HCT116 (cell line): ENCODE measurements around the gene LRP2BP. TPM values are rescaled to one million over a fixed set of nuclear protein-coding genes. Genes with fewer than 3 reads are reported as not detected.

ENCODE experiments used
- ATAC-seq: fragments of 200-7000 bp; cut with Tn5 transposase; 2 replicates; pipeline ENCODE4 v1.9.1; 2020; ENCODE audit warnings: mild to moderate bottlenecking, moderate library complexity
- BruUV-seq: library from RNA; stranded (reverse); fragments of 400-500 nt; replicated peaks from 2 replicates; lab custom pipeline; 2021; lab: Mats Ljungman, UMichigan
- CTCF ChIA-PET: fragments of 300-600 bp; sonication (Branson Sonifier 250); formaldehyde crosslinking; loops from one replicate; lab custom pipeline; 2021; ENCODE audit warnings: antibody characterized with exemption; lab: Charles Lee
- POLR2A ChIA-PET: fragments of 300-600, 350-600 bp; sonication (Branson Sonifier 250); formaldehyde crosslinking; loops from one replicate; lab custom pipeline; 2021; ENCODE audit warnings: antibody characterized with exemption; lab: Charles Lee
- RAD21 ChIA-PET, 2 experiments: fragments of 300-600 bp; sonication (Branson Sonifier 250); formaldehyde crosslinking; loops; one replicate each; lab custom pipeline; 2023; ENCODE audit warnings: low total read pairs in 2 of 2; ENCODE audit not compliant: uncharacterized antibody in 2 of 2, unreplicated experiment in 2 of 2, low non-redundant PET in 1 of 2; lab: Charles Lee
- DNase-seq: peaks from one replicate; pipeline ENCODE4 v3.0.0-alpha.2; 2010; ENCODE audit warnings: low read depth, low spot score
- H2AFZ ChIP-seq: fragments of 200-600 bp; shearing (Covaris generic), sonication (generic); 2 replicates; pipeline ENCODE4 v1.6.1; 2017; ENCODE audit warnings: low read depth, mixed run types, mixed read lengths, antibody characterized with exemption, low read length; ENCODE audit not compliant: poor library complexity, severe bottlenecking
- H3K27ac ChIP-seq: 2 replicates; pipeline ENCODE4 v1.5.1; 2012; ENCODE audit warnings: low read depth, low read length
- H3K27me3 ChIP-seq: fragments of 200-600 bp; sonication (generic); 2 replicates; pipeline ENCODE4 v1.6.1; 2016; ENCODE audit warnings: mixed run types, low read length, mixed read lengths; ENCODE audit not compliant: insufficient read depth
- H3K36me3 ChIP-seq, 2 experiments: fragments of 200-500 bp in 1 of 2; fragments of 200-600 bp in 1 of 2; sonication (Bioruptor generic) in 1 of 2; sonication (generic) in 1 of 2; 2 replicates each; pipeline versions ENCODE4 v1.5.1 to v1.6.1; 2014 to 2016; ENCODE audit warnings: low read length in 2 of 2, inconsistent platforms in 1 of 2, mixed read lengths in 1 of 2, mixed run types in 1 of 2; ENCODE audit not compliant: insufficient read depth in 2 of 2, control insufficient read depth in 1 of 2
- H3K4me1 ChIP-seq, 2 experiments: fragments of 200-600 bp in 1 of 2; sonication (generic) in 1 of 2; 2 replicates each; pipeline versions ENCODE4 v1.5.1 to v1.6.1; 2012 to 2017; ENCODE audit warnings: low read length in 2 of 2, inconsistent platforms in 1 of 2, mild to moderate bottlenecking in 1 of 2, mixed read lengths in 1 of 2, mixed run types in 1 of 2, moderate library complexity in 1 of 2; ENCODE audit not compliant: insufficient read depth in 2 of 2, control insufficient read depth in 1 of 2
- H3K4me2 ChIP-seq: fragments of 200-600 bp; sonication (generic); 2 replicates; pipeline ENCODE4 v1.6.1; 2017; ENCODE audit warnings: mixed run types, low read length, mixed read lengths
- H3K4me3 ChIP-seq, 2 experiments: fragments of 200-600 bp in 1 of 2; sonication (generic) in 1 of 2; replicated peaks in 1 of 2; 2 replicates each; pipeline ENCODE4 v1.5.1; 2011 to 2016; ENCODE audit warnings: low read length in 2 of 2, control low read depth in 1 of 2, low read depth in 1 of 2, mild to moderate bottlenecking in 1 of 2, mixed read lengths in 1 of 2, mixed run types in 1 of 2
- H3K79me2 ChIP-seq: fragments of 200-600 bp; sonication (generic); 2 replicates; pipeline ENCODE4 v1.6.1; 2017; ENCODE audit warnings: mild to moderate bottlenecking, mixed run types, low read length, moderate library complexity, mixed read lengths; ENCODE audit not compliant: insufficient read depth
- H3K9ac ChIP-seq: fragments of 200-600 bp; sonication (generic); 2 replicates; pipeline ENCODE4 v1.6.1; 2016; ENCODE audit warnings: low read length, mixed read lengths
- H3K9me2 ChIP-seq: fragments of 200-600 bp; sonication (generic), shearing (Covaris generic); 2 replicates; pipeline ENCODE4 v1.6.1; 2017; ENCODE audit warnings: mixed run types, mild to moderate bottlenecking, moderate library complexity; ENCODE audit not compliant: insufficient read depth
- H3K9me3 ChIP-seq, 2 experiments: fragments of 200-500 bp in 1 of 2; fragments of 200-600 bp in 1 of 2; sonication (Bioruptor generic) in 1 of 2; sonication (generic) in 1 of 2; 2 replicates each; pipeline ENCODE4 v1.6.1; 2014 to 2017; ENCODE audit warnings: low read length in 2 of 2, mixed read lengths in 2 of 2, inconsistent platforms in 1 of 2, low read depth in 1 of 2, mild to moderate bottlenecking in 1 of 2, mixed run types in 1 of 2, moderate library complexity in 1 of 2; ENCODE audit not compliant: control insufficient read depth in 1 of 2, insufficient read depth in 1 of 2
- H4K20me1 ChIP-seq: fragments of 200-600 bp; sonication (generic), shearing (Covaris generic); 2 replicates; pipeline ENCODE4 v1.6.1; 2017; ENCODE audit warnings: mixed run types, mild to moderate bottlenecking, moderate library complexity; ENCODE audit not compliant: insufficient read depth
- ELF1 ChIP-seq: IDR thresholded peaks from 2 replicates; pipeline ENCODE4 v1.6.1; 2012; ENCODE audit warnings: low read depth, borderline replicate concordance
- EZH2phosphoT487 ChIP-seq: fragments of 200-600 bp; IDR thresholded peaks from 2 replicates; pipeline ENCODE4 v1.6.1; 2018; ENCODE audit warnings: antibody characterized with exemption, borderline replicate concordance
- SRF ChIP-seq: IDR thresholded peaks from 2 replicates; pipeline ENCODE4 v1.6.1; 2012; ENCODE audit warnings: low read depth
- ZFX ChIP-seq: fragments of 450-650 bp; IDR thresholded peaks from 2 replicates; pipeline ENCODE4 v1.6.1; 2017
- intact Hi-C: fragments of 100-400 bp; cut with micrococcal nuclease; formaldehyde crosslinking; loops from 2 replicates; pipeline ENCODE4 v1.10.0; 2022
- total RNA-seq: library from RNA; stranded (reverse); gene quantifications from one replicate; pipeline ENCODE4 v1.2.1, GENCODE V29; 2021; ENCODE audit not compliant: unreplicated experiment
- TF ChIP-seq, protein P1 (sequence below): IDR thresholded peaks from 2 replicates; pipeline ENCODE4 v1.6.1; 2011; ENCODE audit warnings: mild to moderate bottlenecking, low read length, moderate library complexity; ENCODE audit not compliant: insufficient replicate concordance; ENCODE audit errors: extremely low read depth

The LRP2BP gene
- total RNA-seq, 1 experiment from 2014 or later = 2.9 TPM

DNA sequence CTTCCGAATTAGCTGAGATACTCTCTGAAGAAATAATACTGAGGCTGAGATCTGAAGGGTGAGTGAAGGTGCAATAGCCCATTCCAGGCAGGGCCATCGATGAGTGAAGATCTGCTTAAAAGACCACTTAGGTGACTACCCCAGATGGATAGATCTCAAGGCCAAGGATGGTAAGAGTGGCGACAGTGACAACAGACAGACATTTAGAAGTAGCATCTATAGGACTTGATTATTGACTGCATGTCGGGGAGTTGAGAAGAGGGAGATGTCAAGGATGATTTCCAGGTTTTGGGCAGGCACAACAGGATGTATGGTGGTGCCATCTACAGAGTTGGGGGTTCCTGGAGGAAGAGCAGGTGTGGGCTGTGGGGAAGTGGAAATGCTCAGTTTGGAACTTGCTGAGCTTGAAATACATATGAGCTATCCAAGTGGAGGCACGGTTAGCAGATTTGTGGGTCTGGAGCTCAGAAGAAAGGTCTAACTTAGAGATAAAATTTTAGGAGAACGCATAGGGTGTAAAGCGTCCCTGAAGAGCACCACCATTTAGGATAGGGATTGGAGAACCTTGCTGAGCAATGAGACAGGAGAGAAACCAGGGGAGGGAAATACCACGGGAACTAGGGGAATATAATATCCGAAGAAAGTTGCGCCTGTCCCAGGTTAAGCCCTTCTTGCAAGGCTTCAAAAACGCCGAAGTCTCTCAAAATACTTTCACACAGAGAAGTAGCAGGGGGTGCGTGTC is 29.4 kb upstream of the LRP2BP start:
- ChIA-PET CTCF (no interaction called here), POLR2A (interaction anchor here (1.2 to 1.7 kb wide), 2 partner anchors 29 to 32 kb away, joined by 3 to 4 read pairs; partner anchors contain the start of genes ANKRD37 and LRP2BP), RAD21 (no interaction called here)
- Histone ChIP-seq H3K36me3 (no peaks in the 10 kb centered on the region), H3K9ac (peak overlapping the region; percentile 74), H3K27ac (peak overlapping the region; percentile 64; the same call in 1 of the 2 replicates), H3K4me2 (peak overlapping the region; percentile 89), H2AFZ (peak overlapping the region; percentile 94), H3K4me1 (peaks cover 3 to 16% of the 10 kb centered on the region in 2 experiments; a peak in 3 of 4 replicates), H3K4me3 (peak overlapping the region; percentile 95), H3K79me2 (peaks cover 9% of the 10 kb centered on the region; the same call in 1 of the 2 replicates), H3K9me3 (no peaks in the 10 kb centered on the region), H4K20me1 (no peaks in the 10 kb centered on the region), H3K27me3 (no peaks in the 10 kb centered on the region), H3K9me2 (no peaks in the 10 kb centered on the region)
- TF ChIP-seq EZH2phosphoT487 (no peak), ELF1 (no peak), ZFX (no peak), SRF (no peak)
- TF ChIP-seq, protein P1, sequence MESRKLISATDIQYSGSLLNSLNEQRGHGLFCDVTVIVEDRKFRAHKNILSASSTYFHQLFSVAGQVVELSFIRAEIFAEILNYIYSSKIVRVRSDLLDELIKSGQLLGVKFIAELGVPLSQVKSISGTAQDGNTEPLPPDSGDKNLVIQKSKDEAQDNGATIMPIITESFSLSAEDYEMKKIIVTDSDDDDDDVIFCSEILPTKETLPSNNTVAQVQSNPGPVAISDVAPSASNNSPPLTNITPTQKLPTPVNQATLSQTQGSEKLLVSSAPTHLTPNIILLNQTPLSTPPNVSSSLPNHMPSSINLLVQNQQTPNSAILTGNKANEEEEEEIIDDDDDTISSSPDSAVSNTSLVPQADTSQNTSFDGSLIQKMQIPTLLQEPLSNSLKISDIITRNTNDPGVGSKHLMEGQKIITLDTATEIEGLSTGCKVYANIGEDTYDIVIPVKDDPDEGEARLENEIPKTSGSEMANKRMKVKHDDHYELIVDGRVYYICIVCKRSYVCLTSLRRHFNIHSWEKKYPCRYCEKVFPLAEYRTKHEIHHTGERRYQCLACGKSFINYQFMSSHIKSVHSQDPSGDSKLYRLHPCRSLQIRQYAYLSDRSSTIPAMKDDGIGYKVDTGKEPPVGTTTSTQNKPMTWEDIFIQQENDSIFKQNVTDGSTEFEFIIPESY = no peak
- ATAC-seq (peak; percentile 43), DNase-seq (no peak)
- TSS peak; percentile 57 for BruUV-seq
- intact Hi-C loops = loop anchor here (1.0 kb wide), 1 partner anchor 172 kb away; no protein-coding TSS in a partner anchor
